Measurements from ENCODE around the gene PDE3A.
"Not testable (repeated sequence)": the region's sequence is repeated elsewhere in the genome, so short reads cannot be mapped to it uniquely, and the experiment has no call there.

Gene PDE3A

GRCh38 chr12:20551742-20552442, 183.6 kb downstream of the PDE3A start:
- DNase-seq (ENCODE audit: low spot score) = not testable (repeated sequence)

GRCh38 chr12:20552586-20552985, 184.2 kb downstream of the PDE3A start:
- not testable (repeated sequence) for DNase-seq (ENCODE audit: low spot score)

DNA sequence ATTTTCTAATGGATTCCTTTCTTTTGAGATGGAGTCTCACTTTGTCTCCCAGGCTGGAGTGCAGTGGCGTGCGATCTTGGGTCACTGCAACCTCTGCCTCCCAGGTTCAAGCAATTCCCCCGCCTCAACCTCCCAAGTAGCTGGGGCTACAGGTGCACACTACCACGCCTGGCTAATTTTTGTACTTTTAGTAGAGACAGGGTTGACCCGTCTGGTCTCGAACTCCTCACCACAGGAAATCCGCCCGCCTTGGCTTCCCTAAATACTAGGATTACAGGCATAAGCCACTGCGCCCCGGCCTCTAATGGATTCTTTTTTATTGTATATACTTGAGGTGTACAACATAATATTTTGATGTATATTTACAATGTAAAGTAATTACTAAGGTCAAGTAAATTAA, 186.7 kb downstream of the PDE3A start:
- no peak for DNase-seq (ENCODE audit: low spot score)

GRCh38 chr12:20555771-20556170, 187.4 kb downstream of the PDE3A start:
- no peak for DNase-seq (ENCODE audit: low spot score)

- DNase-seq (ENCODE audit: low spot score) = no peak
Measured at GRCh38 chr12:20557096-20557495, 188.8 kb downstream of the PDE3A start.

- DNase-seq (ENCODE audit: low spot score) = no peak
Measured at GRCh38 chr12:20560935-20561334, 192.6 kb downstream of the PDE3A start.

DNA sequence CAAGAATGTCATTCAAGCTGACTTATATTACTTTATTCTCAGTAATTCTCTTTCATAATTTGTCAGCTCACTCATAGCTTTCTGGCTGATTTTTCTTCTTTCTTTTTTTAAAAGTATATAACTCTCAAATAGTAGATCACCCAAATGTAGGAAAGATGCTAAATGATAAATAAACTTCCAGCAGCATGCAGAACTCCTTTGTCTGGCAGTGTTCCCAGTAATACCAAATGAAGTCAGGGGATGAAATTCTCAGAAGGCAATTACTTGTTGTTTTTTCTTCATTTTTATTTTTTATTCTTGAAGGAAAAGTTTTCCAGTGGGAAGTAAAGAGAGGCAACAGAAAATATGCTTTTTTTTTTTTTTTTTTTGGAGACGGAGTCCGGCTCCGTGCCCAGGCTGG, 193.5 kb downstream of the PDE3A start:
- no peak for DNase-seq (ENCODE audit: low spot score)

DNA sequence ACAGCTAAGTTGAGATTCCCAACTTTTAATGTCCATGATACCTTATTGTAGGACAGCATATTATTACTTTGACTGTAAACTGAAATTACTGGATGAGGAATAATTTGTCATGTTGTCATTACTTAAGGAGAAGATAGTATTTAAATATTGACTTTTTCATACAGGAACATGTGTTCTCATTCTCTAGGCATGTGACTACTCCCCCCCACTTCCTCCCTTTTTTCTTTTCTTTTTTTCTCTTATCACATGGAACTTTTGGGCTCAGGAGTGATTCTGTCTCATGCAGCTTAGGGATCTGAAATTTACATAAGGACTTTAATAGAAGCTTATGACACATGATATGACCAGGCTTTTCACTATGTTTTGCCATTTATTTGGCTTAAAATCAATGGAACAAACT, 199.1 kb downstream of the PDE3A start:
- DNase-seq (ENCODE audit: low spot score) = no peak

DNA sequence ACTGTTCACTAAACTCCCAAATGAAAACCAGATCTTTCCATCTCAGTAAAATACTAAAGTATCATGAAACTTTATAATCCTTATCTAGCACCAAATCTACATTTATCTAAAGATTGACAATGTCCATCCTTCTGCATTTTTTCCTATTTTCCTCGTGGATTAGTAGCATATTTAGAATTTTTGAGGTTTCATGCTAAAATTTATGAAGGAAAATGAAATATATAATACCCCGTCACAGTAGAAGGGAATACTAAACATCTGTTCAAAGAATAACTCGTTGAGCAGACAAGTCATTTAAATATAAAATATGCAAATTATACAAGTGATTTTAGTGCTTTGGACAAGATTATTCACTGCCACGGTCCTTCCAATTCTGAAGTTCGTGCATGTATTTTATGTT, 204.1 kb downstream of the PDE3A start:
- DNase-seq (ENCODE audit: low spot score) = no peak

GRCh38 chr12:20576528-20576927, 208.2 kb downstream of the PDE3A start:
- no peak for DNase-seq (ENCODE audit: low spot score)

DNA sequence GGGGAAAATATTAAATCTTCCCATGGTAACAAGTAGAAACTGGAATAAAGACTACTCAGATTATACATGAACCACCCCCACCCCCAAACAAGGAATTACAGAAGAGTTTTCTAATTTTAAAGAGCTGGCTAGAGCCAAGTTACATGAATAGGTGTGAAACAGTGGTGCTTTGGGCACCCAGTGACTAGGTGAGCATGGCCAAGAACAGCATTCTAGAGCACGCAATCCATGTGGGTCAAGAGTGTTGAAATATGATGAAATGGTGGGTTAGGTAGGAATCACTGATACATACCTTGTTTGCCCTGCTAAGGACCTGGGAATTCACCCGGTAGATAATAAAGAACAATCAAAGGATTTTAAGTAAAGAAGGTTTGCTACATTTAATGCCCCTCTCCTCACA, 208.7 kb downstream of the PDE3A start:
- no peak for DNase-seq (ENCODE audit: low spot score)

DNA sequence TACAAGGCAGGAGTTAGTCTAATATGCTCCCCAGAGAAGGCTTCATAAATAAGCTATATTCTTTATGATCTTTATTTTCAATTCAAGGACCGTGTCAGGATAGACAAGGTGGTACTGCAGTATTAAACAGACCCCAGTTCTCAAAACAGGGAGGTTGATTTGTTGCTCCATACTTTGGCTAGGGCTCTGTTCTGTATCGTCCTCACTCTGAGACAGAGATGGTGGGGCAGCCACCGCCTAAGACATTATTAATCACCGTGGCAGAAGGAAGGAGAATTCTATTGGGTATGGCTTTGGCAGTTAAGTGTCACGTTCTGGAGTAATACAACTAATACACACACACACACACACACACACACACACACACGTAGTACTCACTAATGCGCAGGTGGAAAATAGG, 209.8 kb downstream of the PDE3A start:
- no peak for DNase-seq (ENCODE audit: low spot score)

- DNase-seq (ENCODE audit: low spot score) = no peak
Measured at GRCh38 chr12:20585055-20585625, 216.8 kb downstream of the PDE3A start.

- DNase-seq (ENCODE audit: low spot score) = no peak
Measured at GRCh38 chr12:20585913-20586312, 217.6 kb downstream of the PDE3A start.

DNA sequence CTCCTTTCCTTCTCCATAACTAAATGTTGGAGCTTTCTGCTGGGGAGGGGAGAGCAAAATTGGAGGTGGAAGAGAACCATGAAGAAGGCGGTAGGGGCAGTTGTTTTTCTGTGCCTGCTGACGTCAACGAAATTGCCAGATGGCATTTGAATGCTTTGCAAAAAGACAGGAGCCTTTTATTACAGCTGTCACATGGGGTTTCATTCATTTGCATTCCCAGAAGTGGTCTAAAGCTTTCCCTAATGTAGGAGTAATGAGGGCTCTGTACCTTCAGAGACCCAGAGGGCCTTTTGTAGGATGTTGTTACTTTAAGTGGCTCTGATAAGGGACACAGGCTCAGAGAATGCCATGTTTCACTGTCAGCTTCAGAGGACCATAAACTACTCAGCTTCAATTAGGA, 219.7 kb downstream of the PDE3A start:
- DNase-seq (ENCODE audit: low spot score) = no peak

GRCh38 chr12:20590570-20590969, 222.2 kb downstream of the PDE3A start:
- DNase-seq (ENCODE audit: low spot score) = no peak

DNA sequence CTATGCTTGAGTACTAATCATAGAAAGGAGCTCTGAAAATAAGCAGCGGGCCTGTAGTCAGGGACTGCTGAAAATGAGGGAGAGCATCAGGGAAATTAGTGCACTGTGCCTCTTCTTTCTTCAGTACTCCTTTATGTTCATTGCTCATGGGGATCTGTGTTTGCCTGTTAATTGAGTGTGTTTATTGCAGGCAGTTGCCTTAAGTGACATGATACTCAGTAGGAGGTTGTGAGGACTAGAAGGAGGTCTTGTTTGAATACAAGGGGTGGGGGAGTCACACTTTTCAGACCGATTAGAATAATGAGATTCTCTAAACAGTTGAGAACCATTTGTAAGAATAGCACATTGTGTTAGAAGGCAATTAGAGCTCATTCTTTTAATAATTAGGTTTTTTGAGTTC, 224.2 kb downstream of the PDE3A start:
- DNase-seq (ENCODE audit: low spot score) = no peak

DNA sequence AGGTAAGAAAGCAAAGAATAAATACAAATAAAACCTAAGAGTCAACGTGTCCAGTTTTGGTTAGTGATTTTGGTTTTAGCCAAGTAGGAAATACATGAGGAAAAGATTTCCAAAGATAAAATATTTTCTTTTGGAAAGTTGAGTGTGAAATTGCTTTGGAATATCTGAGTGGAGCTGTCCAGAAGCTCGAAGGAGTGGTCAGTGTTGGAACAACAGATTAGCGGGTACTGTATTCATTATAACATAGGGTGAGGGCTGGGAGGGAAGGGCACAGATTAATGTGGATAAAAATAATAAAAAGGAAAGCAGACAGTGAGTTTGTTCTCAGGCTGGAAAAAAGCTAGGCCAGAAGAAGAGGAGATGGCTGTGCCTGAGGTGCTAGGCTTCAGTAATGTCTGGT, 225.3 kb downstream of the PDE3A start:
- DNase-seq (ENCODE audit: low spot score) = no peak

GRCh38 chr12:20596061-20596460, 227.7 kb downstream of the PDE3A start:
- no peak for DNase-seq (ENCODE audit: low spot score)

- DNase-seq (ENCODE audit: low spot score) = no peak
Measured at GRCh38 chr12:20599757-20600156, 231.4 kb downstream of the PDE3A start.

DNA sequence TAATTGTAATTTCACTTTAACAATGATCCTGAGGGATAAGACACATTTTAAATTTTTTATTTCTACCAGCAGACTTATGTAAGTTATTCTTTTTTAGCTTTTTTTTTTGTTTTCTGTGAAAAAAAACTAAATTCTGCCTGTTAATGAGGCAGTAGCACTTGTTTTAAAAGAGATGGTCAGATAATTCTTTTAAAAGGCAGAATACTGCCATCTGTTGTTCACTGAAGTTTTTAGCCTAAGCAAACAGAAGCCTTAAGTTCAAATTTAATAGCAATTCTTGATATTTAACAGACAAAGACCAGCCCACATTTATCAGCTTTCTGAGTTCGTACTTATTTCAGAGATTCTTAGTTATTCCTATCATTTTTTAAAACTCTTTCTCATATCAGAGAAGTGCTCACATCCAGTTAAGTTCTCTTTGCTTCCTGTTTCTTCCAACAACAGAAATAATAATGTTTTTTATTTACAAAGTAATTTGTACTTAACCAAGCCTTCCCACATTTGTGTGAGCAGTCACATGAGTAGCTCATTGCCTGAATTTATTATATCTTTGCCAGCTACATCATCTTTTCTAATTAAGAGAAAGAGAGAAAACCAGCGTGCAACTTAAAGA, 233.4 kb downstream of the PDE3A start:
- peak; percentile 50 for DNase-seq (ENCODE audit: low spot score)

- no peak for DNase-seq (ENCODE audit: low spot score)
Measured at GRCh38 chr12:20602641-20603391, 234.5 kb downstream of the PDE3A start.
